ENCODE results near the gene AGMO.

Gene AGMO

DNA sequence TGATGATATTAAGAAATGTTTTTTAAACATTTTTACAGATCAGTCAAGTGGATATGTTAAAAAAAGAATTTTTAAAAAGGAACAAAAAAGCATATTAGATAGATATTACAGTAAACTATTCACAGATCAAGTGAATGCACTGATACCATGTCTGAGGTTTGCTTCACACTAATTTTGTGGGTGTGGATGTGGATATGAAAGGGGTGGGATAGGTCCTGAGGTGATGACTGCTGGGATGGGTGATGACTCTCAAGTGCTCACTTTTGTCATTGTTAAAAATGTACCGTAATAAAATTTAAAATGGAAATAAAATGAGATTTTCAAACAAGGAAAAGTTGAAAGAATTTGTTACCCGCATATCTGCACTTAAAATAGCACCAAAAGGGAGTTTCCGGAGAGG lies 54.1 kb downstream of the AGMO start:
- TF ChIP-seq CTCF (IDR thresholded peaks at IDR 0.05; ENCODE audit: low read depth, low read length, missing control alignments): no peak
- no peak for DNase-seq (ENCODE audit: low read depth)
- H3K4me3 ChIP-seq (ENCODE audit: low read depth, low read length): no peak overlapping the region

DNA sequence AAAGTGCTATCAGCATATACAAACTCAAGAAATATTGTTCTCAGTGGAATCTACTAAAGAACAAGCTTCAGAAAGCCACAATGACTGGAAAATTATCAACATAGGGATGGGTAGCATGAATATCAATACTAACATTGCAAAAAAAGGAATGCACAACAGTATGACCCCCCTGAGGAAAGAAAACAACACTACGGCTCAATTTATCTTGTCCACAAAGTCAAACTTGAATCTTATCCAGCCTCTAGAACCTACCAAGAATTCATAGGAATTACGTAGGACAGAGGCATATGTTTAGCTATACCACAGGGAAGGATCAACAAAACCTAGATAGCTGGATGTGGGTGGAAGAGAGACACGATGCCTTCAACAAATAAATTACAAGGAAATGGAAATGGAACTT lies 54.6 kb downstream of the AGMO start:
- DNase-seq (ENCODE audit: low read depth): no peak

DNA sequence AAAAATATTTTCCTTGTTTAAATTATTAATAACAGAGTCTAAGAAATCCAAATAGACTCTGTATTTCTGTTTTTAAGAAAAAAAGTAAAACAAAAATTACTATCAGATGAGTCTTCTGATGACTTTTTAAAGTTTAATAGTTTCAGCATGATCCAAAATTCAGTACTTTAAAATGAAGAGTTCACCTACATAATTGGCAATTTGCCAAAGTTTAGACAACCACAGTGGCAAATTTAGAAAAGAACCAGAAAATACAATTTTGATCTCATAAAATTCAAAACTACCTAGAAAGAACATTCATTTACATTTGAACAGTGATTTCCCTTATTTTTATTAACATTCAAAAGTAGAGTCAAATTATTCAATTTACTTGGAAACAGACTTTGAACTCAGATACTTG lies 56.1 kb downstream of the AGMO start:
- H3K4me3 ChIP-seq (ENCODE audit: low read depth, low read length): no peak overlapping the region
- DNase-seq (ENCODE audit: low read depth): no peak
- no peak for TF ChIP-seq CTCF (IDR thresholded peaks at IDR 0.05; ENCODE audit: low read depth, low read length, missing control alignments)

More for the DNA sequence above, 54.6 kb downstream of the AGMO start:
- TF ChIP-seq CTCF (IDR thresholded peaks at IDR 0.05; ENCODE audit: low read depth, low read length, missing control alignments): no peak
- H3K4me3 ChIP-seq (ENCODE audit: low read depth, low read length): no peak overlapping the region

DNA sequence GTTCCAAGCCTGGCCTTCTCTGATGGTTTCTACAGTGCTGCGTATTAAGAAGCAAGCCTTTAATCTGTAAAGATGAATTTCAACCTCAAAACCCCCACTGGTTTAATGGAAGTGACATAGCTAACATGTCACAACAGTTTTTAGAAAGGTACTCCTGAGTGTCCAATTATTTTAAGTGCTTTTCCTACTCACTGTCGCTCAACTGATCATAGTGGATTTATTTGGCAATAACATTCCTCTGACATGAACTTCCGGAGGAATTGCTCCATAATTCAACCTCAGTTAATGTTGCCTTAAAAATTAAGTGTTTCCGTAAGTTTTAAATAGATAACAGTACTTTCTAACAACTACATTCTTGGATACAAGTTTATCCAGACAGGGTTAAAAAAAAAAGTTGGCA lies 57.5 kb downstream of the AGMO start:
- no peak for DNase-seq (ENCODE audit: low read depth)
- H3K4me3 ChIP-seq (ENCODE audit: low read depth, low read length): no peak overlapping the region
- TF ChIP-seq CTCF (IDR thresholded peaks at IDR 0.05; ENCODE audit: low read depth, low read length, missing control alignments): no peak

DNA sequence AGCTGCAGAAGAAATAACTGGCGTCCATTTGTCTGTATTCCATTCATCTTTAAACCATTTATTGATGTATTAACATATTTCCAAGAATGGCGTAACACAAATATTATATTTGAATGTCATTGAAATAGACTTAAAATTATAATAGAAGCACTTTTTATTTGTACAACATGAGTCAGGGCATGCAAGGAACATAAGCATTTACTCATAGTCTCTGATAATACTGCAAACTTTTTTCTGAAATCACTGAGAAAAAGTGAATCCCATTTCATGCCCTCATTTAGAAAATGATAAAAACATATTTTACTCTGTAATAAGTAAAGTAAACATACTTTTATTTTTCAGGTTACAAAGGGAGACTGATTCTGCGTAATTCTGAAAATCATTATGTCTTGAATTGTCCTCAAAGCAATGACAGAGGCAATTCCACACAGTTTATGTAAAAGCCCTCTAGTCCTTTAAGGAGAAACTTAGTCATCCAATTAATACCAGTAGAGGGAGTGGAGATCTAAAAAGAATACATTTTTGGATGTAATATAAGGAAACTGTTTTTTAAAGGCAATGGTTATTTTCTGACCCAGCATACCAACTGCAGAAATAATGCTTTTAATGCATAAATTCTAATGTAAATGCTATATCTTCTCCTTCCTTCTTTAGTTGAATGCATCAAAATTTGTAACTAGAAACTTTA lies 58.1 kb downstream of the AGMO start:
- DNase-seq (ENCODE audit: low read depth): no peak
- TF ChIP-seq CTCF (IDR thresholded peaks at IDR 0.05; ENCODE audit: low read depth, low read length, missing control alignments): no peak
- no peak overlapping the region for H3K4me3 ChIP-seq (ENCODE audit: low read depth, low read length)

DNA sequence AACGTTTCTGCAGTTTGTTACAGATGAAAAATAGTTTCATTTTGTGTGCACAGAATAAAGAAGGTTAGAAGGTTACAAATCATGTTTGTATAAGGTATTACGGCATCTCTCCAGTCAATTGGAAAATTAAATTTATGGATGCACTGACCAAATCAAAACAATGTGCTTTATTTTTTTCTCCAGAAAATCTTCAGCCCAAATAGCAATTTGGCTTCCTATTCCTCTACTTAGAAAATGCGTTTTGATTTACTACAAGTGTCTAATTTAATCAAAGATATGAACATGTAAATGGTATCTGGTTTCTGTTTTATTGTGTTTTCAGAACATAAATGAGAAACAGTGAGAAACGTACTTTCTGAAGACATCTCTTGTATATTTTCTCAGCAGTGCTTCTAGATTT lies 63.4 kb downstream of the AGMO start:
- no peak overlapping the region for H3K4me3 ChIP-seq (ENCODE audit: low read depth, low read length)
- TF ChIP-seq CTCF (IDR thresholded peaks at IDR 0.05; ENCODE audit: low read depth, low read length, missing control alignments): no peak
- DNase-seq (ENCODE audit: low read depth): no peak

DNA sequence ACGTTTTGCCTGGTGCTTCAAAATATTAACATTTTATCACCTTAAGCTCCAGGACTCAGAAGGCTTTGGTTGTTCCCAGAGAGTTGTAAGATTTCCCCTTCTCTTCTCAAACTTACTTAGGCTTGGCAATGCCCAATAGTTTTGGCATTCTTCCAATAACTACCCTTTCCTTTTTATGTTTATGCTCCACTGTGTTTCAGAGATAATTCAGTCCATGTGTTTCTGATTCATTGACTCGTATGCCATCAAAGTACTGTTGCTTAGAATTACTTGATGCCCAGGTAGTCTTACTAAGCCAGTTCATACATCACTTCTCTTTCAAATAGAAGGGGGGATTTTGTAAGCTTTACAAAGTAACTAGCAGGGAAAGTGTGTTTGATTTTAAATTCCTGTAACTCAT lies 66.6 kb downstream of the AGMO start:
- H3K4me3 ChIP-seq (ENCODE audit: low read depth, low read length): no peak overlapping the region
- no peak for TF ChIP-seq CTCF (IDR thresholded peaks at IDR 0.05; ENCODE audit: low read depth, low read length, missing control alignments)
- no peak for DNase-seq (ENCODE audit: low read depth)

Measured in GM12864 (cell line).